Peyer's patch (tissue), 4 donors: ENCODE measurements around the gene EGR1. TPM values are rescaled to one million over a fixed set of nuclear protein-coding genes. Genes with fewer than 3 reads are reported as not detected.

Experiments
- DNase-seq, 3 donors: peaks; one replicate each; pipeline ENCODE4 v3.0.0-alpha.2; 2017 to 2019
- H3K27ac ChIP-seq, 4 donors: fragments of 200-600 bp; sonication (generic); one replicate each; pipeline ENCODE4 v1.5.1; 2016 to 2019
- H3K27me3 ChIP-seq, 2 donors: fragments of 200-600 bp; sonication (generic); one replicate each; pipeline ENCODE4 v1.5.1; 2019
- H3K36me3 ChIP-seq, 3 donors: fragments of 200-600 bp; sonication (generic); one replicate each; pipeline ENCODE4 v1.5.1; 2016 to 2019
- H3K4me1 ChIP-seq, 4 donors: fragments of 200-600 bp; sonication (generic); one replicate each; pipeline ENCODE4 v1.5.1; 2016 to 2019
- H3K4me3 ChIP-seq, 4 donors: fragments of 200-600 bp; sonication (generic); 1 replicate in 3 of 4; 2 replicates in 1 of 4; pipeline ENCODE4 v1.5.1; 2016 to 2019; ENCODE audit warnings: mild to moderate bottlenecking in 1 of 4
- H3K9me3 ChIP-seq, 4 donors: fragments of 200-600 bp; sonication (generic); one replicate each; pipeline ENCODE4 v1.5.1; 2016 to 2019; ENCODE audit warnings: mild to moderate bottlenecking in 1 of 4
- POLR2A ChIP-seq, 2 donors: fragments of 450-650 bp; IDR thresholded peaks; one replicate each; pipeline ENCODE4 v1.5.1; 2017; ENCODE audit warnings: antibody characterized with exemption in 2 of 2, mild to moderate bottlenecking in 2 of 2, moderate library complexity in 2 of 2
- total RNA-seq, 4 donors: library from RNA; depleted of rRNA; stranded (reverse); fragments of >200 nt; gene quantifications; one replicate each; pipeline ENCODE4 v1.1.0, GENCODE V29; 2016
- TF ChIP-seq, protein P1 (sequence below), 6 experiments: fragments of 450-650 bp in 4 of 6; fragments of 200-600 bp in 2 of 6; sonication (generic) in 1 of 6; IDR thresholded peaks; one replicate each; pipeline ENCODE4 v1.5.1; 2017 to 2019; ENCODE audit warnings: antibody characterized with exemption in 6 of 6, mild to moderate bottlenecking in 3 of 6, moderate library complexity in 1 of 6

Gene EGR1
- total RNA-seq, 4 donors from 2014 or later: 5.3 to 109 (median 11.4) TPM

DNA sequence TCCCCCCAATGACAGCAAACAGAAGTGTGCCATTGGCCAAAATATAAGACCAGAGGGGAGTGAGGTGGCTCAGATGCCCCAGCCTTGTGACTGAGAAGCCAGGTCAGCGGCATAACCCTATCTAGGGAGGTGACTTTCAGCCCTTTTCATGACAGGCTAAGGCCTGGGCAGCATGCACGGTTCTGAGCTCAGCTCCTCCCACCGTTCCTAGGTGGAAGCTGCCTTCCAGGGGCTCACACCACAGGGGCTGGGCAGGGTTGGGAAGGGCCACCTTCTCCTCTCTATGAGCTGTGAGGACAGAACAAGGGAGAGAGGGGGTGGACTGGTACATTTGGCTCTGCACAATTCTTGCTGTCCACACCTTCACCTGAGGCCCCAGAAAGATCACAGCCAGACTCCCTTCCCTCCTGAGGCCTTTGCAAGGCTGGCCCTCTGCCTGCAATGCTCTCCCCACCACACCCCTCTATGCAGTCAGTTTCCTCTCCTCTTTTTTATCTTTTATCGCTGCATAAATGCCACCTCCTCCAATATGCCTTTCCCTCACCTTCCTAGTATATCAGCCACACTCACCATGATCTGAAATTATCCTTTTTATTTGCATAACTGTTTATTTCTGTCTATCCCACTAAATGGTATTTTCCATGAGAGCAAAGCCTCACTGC is 5.1 kb upstream of the EGR1 start:
- Histone ChIP-seq H3K4me1 (peaks cover 0 to 18% (median 16%) of the 10 kb centered on the region in 4 donors), H3K36me3 (no peaks in the 10 kb centered on the region), H3K4me3 (no peak overlapping the region), H3K27me3 (no peaks in the 10 kb centered on the region), H3K27ac (peak overlapping the region in 3 of 4 donors; percentile 33 to 71 (median 70)), H3K9me3 (no peaks in the 10 kb centered on the region)
- TF ChIP-seq, protein P1, sequence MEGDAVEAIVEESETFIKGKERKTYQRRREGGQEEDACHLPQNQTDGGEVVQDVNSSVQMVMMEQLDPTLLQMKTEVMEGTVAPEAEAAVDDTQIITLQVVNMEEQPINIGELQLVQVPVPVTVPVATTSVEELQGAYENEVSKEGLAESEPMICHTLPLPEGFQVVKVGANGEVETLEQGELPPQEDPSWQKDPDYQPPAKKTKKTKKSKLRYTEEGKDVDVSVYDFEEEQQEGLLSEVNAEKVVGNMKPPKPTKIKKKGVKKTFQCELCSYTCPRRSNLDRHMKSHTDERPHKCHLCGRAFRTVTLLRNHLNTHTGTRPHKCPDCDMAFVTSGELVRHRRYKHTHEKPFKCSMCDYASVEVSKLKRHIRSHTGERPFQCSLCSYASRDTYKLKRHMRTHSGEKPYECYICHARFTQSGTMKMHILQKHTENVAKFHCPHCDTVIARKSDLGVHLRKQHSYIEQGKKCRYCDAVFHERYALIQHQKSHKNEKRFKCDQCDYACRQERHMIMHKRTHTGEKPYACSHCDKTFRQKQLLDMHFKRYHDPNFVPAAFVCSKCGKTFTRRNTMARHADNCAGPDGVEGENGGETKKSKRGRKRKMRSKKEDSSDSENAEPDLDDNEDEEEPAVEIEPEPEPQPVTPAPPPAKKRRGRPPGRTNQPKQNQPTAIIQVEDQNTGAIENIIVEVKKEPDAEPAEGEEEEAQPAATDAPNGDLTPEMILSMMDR (IDR thresholded peaks at IDR 0.05): no peak
- no peak for TF ChIP-seq POLR2A (IDR thresholded peaks at IDR 0.05)
- no peak for DNase-seq

DNA sequence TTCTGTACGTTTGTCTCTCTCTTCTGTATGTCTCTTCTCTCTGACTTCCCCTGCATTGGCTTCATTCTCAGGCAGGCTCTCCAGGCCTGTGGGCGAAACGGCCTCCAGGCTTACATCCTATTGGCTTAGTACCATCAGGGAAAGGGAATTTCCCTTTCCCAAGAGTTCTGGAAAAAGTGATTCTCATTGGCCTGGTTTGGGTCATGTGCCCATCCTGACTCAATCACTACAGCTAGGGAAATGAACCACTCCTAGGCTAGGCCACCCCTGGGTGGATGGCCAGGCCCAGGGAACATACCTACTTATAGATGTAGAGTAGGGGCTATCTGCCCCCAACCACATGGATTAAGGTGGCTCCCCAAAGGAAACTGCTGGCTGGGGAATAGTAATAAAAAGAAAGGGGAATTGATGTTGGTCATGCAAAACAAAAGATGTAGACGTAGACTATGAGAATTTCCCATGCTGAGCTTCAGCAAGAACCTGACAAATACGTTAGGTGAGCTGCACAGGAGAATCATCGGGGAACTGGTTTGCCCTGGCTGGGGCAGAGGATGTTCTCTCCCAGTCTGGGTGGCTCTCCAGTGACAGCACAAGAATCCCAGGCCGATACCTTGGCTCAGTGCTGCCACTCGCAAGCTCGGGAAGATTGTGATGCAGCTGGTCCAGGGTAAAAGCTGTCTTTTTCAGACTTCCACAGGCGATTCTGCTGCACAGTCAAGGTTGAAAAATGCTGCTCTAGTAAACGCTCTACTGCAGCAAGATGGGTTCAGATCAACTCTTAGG is 3.7 kb upstream of the EGR1 start:
- DNase-seq: no peak
- no peaks in the 10 kb centered on the region for H3K9me3 ChIP-seq
- TF ChIP-seq, protein P1 (IDR thresholded peaks at IDR 0.05): no peak
- TF ChIP-seq POLR2A (IDR thresholded peaks at IDR 0.05): no peak
- no peak overlapping the region for H3K4me3 ChIP-seq
- H3K4me1 ChIP-seq: peaks cover 0 to 27% (median 20%) of the 10 kb centered on the region in 4 donors
- H3K27me3 ChIP-seq: no peaks in the 10 kb centered on the region
- H3K36me3 ChIP-seq: no peaks in the 10 kb centered on the region
- H3K27ac ChIP-seq: no peak overlapping the region

DNA sequence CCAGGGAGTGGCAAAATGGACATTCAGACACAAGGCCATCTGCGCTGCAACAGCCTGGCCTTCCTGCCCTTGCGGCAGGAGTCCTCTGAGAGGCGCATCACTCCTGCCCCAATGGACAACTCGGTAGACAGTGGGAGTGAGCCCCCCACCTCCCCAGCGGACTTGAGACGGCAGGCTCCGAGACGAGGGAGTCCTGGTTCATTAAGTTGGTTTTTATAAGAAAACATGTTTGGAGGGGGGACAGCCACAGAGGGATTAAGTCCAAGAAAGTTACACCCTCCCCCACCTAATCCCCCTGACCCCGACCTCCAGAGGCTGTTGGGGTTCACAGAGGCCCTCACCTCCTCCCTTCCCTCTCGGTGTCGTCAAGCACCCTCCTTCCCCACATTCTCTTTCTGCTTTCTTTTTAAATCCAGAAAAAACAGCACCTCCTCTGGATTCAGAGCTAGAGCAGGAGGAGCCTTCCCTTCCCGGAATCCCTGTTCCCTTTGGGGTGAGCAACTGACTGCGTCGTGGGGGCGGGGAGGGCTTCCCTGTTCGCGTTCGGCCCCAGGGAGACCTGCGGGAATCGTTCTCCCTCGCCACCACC is 1.8 kb upstream of the EGR1 start:
- DNase-seq: no peak

DNA sequence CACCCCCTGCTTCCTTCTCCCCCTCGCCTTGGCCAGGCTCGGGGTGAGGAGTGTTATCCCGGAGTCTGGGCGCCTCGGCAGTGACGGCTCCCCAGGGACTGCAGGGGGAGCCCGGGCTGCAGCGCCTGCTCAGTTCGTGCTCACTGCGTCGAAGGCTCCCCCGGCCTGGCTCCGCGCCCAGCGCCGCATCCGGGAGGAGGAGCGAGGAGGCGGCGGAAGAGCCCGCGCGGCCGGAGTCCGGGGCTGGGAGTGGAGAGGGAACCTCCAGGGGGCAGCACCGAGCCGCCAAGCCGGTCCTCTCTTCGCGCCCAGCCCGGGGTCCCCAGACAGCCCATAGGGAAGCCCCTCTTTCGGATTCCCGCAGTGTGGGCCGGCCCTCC is 1.3 kb upstream of the EGR1 start:
- TF ChIP-seq, protein P1 (IDR thresholded peaks at IDR 0.05): peak; percentile 64 to 97 (median 96)
- TF ChIP-seq POLR2A (IDR thresholded peaks at IDR 0.05): peak; percentile 86 to 89
- DNase-seq: peak; percentile 85 to 98 (median 96)
- H3K36me3 ChIP-seq: no peaks in the 10 kb centered on the region
- no peaks in the 10 kb centered on the region for H3K9me3 ChIP-seq
- peak overlapping the region; percentile 78 to 93 (median 88) for H3K4me3 ChIP-seq
- H3K4me1 ChIP-seq: peaks cover 0 to 36% (median 15%) of the 10 kb centered on the region in 4 donors
- no peaks in the 10 kb centered on the region for H3K27me3 ChIP-seq
- H3K27ac ChIP-seq: peak overlapping the region; percentile 95 to 99 (median 96)

More for the DNA sequence above, 1.8 kb upstream of the EGR1 start:
- Histone ChIP-seq H3K4me3 (peak overlapping the region; percentile 78 to 93 (median 88)), H3K27me3 (no peaks in the 10 kb centered on the region), H3K27ac (peak overlapping the region; percentile 95 to 99 (median 96)), H3K4me1 (peaks cover 0 to 40% (median 19%) of the 10 kb centered on the region in 4 donors), H3K36me3 (no peaks in the 10 kb centered on the region), H3K9me3 (no peaks in the 10 kb centered on the region)
- TF ChIP-seq POLR2A (IDR thresholded peaks at IDR 0.05): no peak
- TF ChIP-seq, protein P1 (IDR thresholded peaks at IDR 0.05): peak in 3 of 6 experiments; percentile 18 to 44 (median 26)

DNA sequence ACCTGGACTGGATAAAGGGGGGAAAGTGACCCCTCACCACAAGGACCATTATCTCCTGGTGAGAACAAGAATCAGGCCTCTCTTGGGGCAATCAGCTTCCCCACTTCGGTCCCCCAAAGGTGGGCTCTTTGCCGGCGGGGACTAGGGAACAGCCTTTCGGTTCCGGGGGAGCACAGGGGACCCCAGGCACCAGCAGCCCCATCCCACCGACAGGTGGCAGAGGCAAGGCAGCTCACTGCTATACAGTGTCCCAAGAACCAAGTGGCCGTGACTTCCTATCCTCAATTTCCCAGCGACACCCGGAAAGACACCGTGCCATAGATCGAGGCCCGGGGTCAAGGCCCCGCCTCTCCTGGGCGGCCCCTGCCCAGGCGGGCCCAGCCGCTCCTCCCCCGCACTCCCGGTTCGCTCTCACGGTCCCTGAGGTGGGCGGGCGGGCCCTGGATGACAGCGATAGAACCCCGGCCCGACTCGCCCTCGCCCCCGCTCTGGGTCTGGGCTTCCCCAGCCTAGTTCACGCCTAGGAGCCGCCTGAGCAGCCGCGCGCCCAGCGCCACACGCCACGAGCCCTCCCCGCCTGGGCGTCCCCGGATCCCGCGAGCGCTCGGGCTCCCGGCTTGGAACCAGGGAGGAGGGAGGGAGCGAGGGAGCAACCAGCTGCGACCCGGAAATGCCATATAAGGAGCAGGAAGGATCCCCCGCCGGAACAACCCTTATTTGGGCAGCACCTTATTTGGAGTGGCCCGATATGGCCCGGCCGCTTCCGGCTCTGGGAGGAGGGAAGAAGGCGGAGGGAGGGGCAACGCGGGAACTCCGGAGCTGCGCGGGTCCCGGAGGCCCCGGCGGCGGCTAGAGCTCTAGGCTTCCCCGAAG is 655 bp upstream of the EGR1 start:
- Histone ChIP-seq H3K27ac (peak overlapping the region; percentile 95 to 99 (median 96)), H3K9me3 (no peaks in the 10 kb centered on the region), H3K36me3 (no peaks in the 10 kb centered on the region), H3K27me3 (no peaks in the 10 kb centered on the region), H3K4me3 (peak overlapping the region; percentile 78 to 93 (median 88)), H3K4me1 (peaks cover 0 to 32% (median 9%) of the 10 kb centered on the region in 4 donors)
- TF ChIP-seq, protein P1 (IDR thresholded peaks at IDR 0.05): peak in 1 of 6 experiments; percentile 12
- peak; percentile 86 to 89 for TF ChIP-seq POLR2A (IDR thresholded peaks at IDR 0.05)
- DNase-seq: peak; percentile 95 to 98 (median 96)
